BLaER1 (cell line): ENCODE results near the gene OOSP3.
A peak's percentile ranks its signal among the peaks of the same experiment; 100 is the strongest.

Source experiments
- H3K27ac ChIP-seq: shearing (Covaris generic); formaldehyde crosslinking; 2 replicates; pipeline ENCODE4 v1.8.1; 2022
- H3K27me3 ChIP-seq: shearing (Covaris generic); formaldehyde crosslinking; 2 replicates; pipeline ENCODE4 v1.8.1; 2022
- H3K36me3 ChIP-seq: shearing (Covaris generic); formaldehyde crosslinking; 2 replicates; pipeline ENCODE4 v1.8.1; 2022
- H3K4me1 ChIP-seq: shearing (Covaris generic); formaldehyde crosslinking; 2 replicates; pipeline ENCODE4 v1.8.1; 2022
- H3K4me2 ChIP-seq: shearing (Covaris generic); formaldehyde crosslinking; 2 replicates; pipeline ENCODE4 v1.8.1; 2022
- H3K4me3 ChIP-seq: shearing (Covaris generic); formaldehyde crosslinking; 2 replicates; pipeline ENCODE4 v1.8.1; 2022
- H3K9ac ChIP-seq: shearing (Covaris generic); formaldehyde crosslinking; 2 replicates; pipeline ENCODE4 v1.8.1; 2022
- H3K9me3 ChIP-seq: shearing (Covaris generic); formaldehyde crosslinking; 2 replicates; pipeline ENCODE4 v1.8.1; 2022
- H4K20me1 ChIP-seq: shearing (Covaris generic); formaldehyde crosslinking; 2 replicates; pipeline ENCODE4 v1.8.1; 2022
- Cebpa-rat ChIP-seq: shearing (Covaris generic); IDR thresholded peaks from 2 replicates; pipeline ENCODE4 v1.8.1; 2022

The OOSP3 gene

DNA sequence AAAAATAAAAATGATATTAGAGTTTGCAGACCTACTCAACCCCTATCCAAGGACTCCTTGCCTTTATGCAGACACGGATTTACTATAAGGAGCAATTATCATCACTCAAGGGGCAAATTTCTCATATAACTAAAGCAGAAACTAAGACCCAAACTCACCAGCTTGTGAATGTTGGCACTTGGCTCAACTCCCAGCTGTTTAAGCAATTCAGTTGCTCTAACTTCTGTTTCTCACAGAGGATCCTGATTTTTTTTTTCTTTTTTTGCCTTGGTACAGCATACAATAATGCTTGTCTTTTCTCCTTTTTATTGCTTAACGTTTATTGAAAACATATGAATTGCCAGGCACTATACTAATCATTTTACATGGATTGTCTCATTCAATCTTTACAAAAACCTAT, 23.7 kb upstream of the OOSP3 start:
- no peak for TF ChIP-seq Cebpa-rat
- no peak overlapping the region for H3K27ac ChIP-seq
- no peaks in the 10 kb centered on the region for H3K9me3 ChIP-seq
- no peak overlapping the region for H3K9ac ChIP-seq
- no peaks in the 10 kb centered on the region for H4K20me1 ChIP-seq
- H3K4me2 ChIP-seq, result no peak overlapping the region
- no peaks in the 10 kb centered on the region for H3K27me3 ChIP-seq
- no peaks in the 10 kb centered on the region for H3K4me1 ChIP-seq
- no peaks in the 10 kb centered on the region for H3K36me3 ChIP-seq
- H3K4me3 ChIP-seq, result no peak overlapping the region

DNA sequence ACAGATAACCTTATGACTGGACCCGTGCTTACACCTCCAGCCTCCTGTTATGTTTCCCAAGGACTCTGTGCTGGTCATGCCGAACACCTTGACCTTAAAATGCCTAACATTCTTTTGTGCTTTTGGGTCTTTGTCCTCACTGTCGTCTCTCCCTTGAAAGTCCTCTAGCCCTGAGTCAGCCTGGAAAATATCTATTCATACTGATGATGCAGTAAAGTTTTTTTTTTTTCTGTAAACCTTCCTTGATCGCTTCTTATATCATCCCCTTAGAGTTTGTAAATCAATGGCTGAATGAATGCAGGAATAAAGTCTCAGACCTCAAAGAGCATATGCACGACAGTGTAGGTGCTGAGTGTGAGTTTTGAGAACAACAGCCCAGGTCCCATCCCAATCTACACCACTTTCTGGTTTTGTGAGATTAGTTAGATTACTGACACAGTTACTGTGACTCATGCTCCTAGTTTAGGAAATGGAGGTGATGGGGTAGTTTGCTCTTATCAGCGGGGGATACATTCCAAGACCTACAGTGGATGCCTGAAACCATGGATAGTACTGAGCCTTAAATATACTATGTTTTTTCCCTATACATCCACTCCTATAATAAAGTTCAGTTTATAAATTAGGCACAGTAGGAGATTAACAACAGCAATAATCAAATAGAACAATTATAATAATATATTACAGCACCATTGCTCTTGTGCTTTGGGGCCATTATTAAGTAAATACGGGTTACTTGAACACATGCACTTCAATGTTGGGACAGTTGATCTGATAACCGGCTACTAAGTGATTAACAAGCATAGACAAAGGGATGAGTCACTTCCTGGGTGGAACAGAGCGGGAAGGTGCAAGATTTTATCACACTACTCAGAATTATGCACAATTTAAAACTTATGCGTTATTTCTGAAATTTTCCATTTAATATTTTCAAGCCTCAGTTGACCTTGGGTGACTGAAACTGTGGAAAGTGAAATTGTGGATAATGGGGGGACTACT, 20.8 kb upstream of the OOSP3 start:
- Histone ChIP-seq H3K4me1 (no peaks in the 10 kb centered on the region), H3K27ac (no peak overlapping the region), H3K27me3 (no peaks in the 10 kb centered on the region), H3K9me3 (no peaks in the 10 kb centered on the region), H3K36me3 (no peaks in the 10 kb centered on the region), H3K4me2 (no peak overlapping the region), H3K4me3 (no peak overlapping the region), H4K20me1 (no peaks in the 10 kb centered on the region), H3K9ac (no peak overlapping the region)
- no peak for TF ChIP-seq Cebpa-rat

DNA sequence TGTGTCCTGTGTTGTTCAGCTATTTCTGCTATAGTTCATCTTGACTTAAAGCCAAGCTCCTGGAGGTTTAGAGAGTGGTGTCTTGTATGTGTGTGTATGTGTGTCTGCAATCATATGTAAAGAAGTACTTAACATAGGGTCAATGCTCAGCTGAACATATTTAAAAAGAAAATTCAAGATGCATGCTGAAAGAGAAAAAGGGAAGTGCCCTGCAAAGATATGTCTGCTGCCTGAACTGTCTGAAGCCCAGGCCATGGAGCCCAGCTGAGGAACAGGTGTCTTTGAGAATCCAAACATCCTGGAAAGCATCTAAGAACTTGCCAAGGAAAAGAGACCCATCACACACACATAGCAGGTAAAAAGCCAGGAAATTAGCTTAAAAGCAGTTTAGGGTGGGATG, 18.9 kb upstream of the OOSP3 start:
- no peak overlapping the region for H3K9ac ChIP-seq
- H3K4me2 ChIP-seq, result no peak overlapping the region

DNA sequence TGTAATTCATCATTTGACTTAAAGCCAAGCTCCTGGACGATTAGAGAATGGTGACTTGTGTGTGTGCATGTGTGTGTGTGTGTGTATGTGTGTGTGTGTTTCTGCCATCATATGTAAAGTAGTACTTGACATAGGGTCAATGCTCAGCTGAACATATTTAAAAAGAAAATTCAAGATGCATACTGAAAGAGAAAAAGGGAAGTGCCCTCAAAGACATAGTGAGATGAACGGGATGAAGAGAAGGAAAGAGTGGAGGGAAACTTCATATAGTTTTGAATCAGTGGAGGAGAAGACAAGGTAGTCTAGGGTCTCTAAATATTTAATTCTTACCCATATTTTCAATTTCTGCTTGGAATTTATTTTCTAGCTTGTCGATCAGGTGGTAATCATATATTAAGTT, 16.3 kb upstream of the OOSP3 start:
- Histone ChIP-seq H3K4me2 (no peak overlapping the region), H3K27ac (no peak overlapping the region), H3K9ac (no peak overlapping the region), H3K4me3 (no peak overlapping the region), H3K27me3 (no peaks in the 10 kb centered on the region), H3K36me3 (no peaks in the 10 kb centered on the region), H3K4me1 (no peaks in the 10 kb centered on the region), H3K9me3 (no peaks in the 10 kb centered on the region), H4K20me1 (no peaks in the 10 kb centered on the region)
- no peak for TF ChIP-seq Cebpa-rat

More for the DNA sequence above, 18.9 kb upstream of the OOSP3 start:
- no peak for TF ChIP-seq Cebpa-rat
- Histone ChIP-seq H3K27ac (no peak overlapping the region), H3K4me1 (no peaks in the 10 kb centered on the region), H4K20me1 (no peaks in the 10 kb centered on the region), H3K27me3 (no peaks in the 10 kb centered on the region), H3K36me3 (no peaks in the 10 kb centered on the region), H3K4me3 (no peak overlapping the region), H3K9me3 (no peaks in the 10 kb centered on the region)

DNA sequence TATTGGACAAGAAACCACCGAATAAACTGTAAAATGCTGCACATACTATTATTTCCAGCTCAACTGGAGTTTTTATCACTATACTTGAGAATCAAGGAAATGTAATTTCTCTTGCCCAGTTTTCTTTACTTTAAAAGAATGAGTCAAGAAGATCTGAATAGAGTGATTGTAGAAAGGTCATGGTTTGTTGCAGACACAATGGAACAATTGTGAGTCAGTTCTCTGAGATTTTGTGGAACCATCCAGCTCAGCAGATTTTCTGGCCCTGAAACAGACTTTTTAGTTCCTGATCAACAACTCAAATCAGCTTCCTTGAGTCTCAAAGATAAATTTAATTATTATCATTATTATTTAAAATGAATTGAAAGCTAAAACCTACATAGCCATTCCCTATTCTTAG, 13.6 kb upstream of the OOSP3 start:
- no peak overlapping the region for H3K27ac ChIP-seq
- no peaks in the 10 kb centered on the region for H3K27me3 ChIP-seq
- no peak for TF ChIP-seq Cebpa-rat

DNA sequence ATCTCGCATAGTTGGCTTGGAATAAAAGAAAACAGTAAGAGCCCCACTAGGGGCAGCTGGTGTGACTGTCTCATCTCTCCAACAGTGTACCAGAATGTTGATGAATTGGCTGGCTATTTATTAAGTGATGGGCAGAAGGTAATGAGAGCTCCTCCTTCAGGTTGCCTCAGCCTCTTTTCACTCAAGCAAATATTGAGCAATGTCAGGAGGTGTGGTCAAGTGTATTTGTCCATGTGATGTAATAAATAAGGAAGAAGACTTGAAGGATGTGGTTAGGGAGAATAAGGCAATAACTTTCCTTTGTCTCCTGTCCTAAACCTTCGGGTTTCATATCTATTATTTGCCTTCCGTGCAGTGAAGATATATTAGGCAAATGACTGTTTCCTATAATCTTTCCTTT, 12.2 kb upstream of the OOSP3 start, which contains the start of gene TCN1:
TSS of gene TCN1 (minus strand) at position 91 of the 400 bp plus-strand sequence. CDS start at position 74, 17 bp downstream.
- Histone ChIP-seq H3K9ac (no peak within 1 kb of the TSS), H3K4me3 (no peak within 1 kb of the TSS), H3K36me3 (no peaks in the 10 kb centered on the region), H3K27me3 (no peaks in the 10 kb centered on the region), H3K4me1 (no peaks in the 10 kb centered on the region), H3K27ac (no peak within 1 kb of the TSS), H3K9me3 (no peaks in the 10 kb centered on the region), H4K20me1 (no peaks in the 10 kb centered on the region), H3K4me2 (no peak within 1 kb of the TSS)
- TF ChIP-seq Cebpa-rat, result peak; percentile 12; the same call in 1 of the 2 replicates

More for the DNA sequence above, 13.6 kb upstream of the OOSP3 start:
- no peaks in the 10 kb centered on the region for H4K20me1 ChIP-seq
- no peaks in the 10 kb centered on the region for H3K4me1 ChIP-seq
- H3K9me3 ChIP-seq, result no peaks in the 10 kb centered on the region
- no peaks in the 10 kb centered on the region for H3K36me3 ChIP-seq
- H3K4me2 ChIP-seq, result no peak overlapping the region
- no peak overlapping the region for H3K9ac ChIP-seq
- no peak overlapping the region for H3K4me3 ChIP-seq

DNA sequence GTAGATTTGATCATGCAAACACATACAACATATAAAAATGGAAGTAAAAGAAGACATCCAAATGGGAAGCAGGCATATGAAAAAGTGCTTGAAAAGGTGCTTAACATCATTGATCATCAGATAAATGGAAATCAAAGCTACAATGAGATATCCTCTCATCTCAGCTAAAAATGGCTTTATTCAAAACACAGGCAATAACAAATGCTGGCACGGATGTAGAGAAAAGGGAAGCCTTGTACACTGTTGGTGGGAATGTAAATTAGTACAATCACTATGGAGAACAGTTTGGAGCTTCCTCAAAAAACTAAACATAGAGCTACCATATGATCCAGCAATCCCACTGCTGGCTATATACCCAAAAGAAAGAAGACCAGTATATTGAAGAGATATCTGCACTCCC, 11.7 kb upstream of the OOSP3 start:
- Histone ChIP-seq H3K9me3 (no peaks in the 10 kb centered on the region), H3K9ac (no peak overlapping the region), H4K20me1 (no peaks in the 10 kb centered on the region), H3K27me3 (no peaks in the 10 kb centered on the region), H3K4me1 (no peaks in the 10 kb centered on the region), H3K4me3 (no peak overlapping the region), H3K27ac (no peak overlapping the region), H3K36me3 (no peaks in the 10 kb centered on the region), H3K4me2 (no peak overlapping the region)
- TF ChIP-seq Cebpa-rat, result no peak

DNA sequence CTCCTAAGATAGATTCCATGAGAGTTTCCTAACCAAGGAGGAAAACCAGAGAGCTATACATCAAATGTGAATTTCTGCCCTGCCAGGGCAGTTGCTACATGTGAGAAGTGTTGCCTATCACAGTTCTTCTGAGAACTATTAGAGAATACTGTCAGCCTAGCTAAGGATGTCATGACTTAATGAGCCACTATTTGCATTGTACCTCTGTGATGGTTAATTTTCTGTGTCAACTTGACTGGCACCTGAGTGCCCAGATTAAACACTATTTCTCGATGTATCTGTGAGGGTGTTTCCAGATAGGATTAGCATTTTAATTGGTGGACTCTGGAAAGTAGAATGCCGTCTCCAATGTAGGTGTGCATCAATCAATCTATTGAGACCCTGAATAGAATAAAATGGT, 10.6 kb upstream of the OOSP3 start:
- H3K27me3 ChIP-seq, result no peaks in the 10 kb centered on the region
- no peaks in the 10 kb centered on the region for H3K4me1 ChIP-seq
- no peaks in the 10 kb centered on the region for H3K36me3 ChIP-seq
- H3K9me3 ChIP-seq, result no peaks in the 10 kb centered on the region
- H3K27ac ChIP-seq, result no peak overlapping the region
- H3K4me2 ChIP-seq, result no peak overlapping the region
- no peak overlapping the region for H3K9ac ChIP-seq
- TF ChIP-seq Cebpa-rat, result no peak
- no peak overlapping the region for H3K4me3 ChIP-seq
- H4K20me1 ChIP-seq, result no peaks in the 10 kb centered on the region

DNA sequence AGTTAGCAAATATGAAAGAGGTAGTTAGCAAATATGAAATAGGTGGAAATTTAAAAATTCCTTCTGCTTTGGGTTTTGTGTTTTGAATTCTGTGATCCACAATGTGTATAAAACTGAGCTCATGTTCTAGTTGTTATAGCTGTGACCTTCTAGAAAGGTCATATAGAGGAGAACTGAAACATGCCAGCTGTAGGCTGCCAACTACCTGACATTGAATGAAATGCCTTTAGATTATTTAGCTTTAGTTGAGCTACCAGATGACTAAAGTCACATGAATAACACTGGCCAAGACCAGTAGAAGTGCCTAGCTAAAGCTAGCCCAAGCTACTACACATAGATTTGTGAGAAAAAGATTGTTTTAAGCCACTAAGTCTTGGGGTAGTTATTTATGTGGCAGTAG, 6.5 kb upstream of the OOSP3 start:
- H3K9me3 ChIP-seq, result no peaks in the 10 kb centered on the region
- no peak for TF ChIP-seq Cebpa-rat
- no peaks in the 10 kb centered on the region for H4K20me1 ChIP-seq
- H3K9ac ChIP-seq, result no peak overlapping the region
- no peak overlapping the region for H3K4me3 ChIP-seq
- no peak overlapping the region for H3K4me2 ChIP-seq
- H3K4me1 ChIP-seq, result no peaks in the 10 kb centered on the region
- H3K36me3 ChIP-seq, result no peaks in the 10 kb centered on the region
- no peak overlapping the region for H3K27ac ChIP-seq
- no peaks in the 10 kb centered on the region for H3K27me3 ChIP-seq

DNA sequence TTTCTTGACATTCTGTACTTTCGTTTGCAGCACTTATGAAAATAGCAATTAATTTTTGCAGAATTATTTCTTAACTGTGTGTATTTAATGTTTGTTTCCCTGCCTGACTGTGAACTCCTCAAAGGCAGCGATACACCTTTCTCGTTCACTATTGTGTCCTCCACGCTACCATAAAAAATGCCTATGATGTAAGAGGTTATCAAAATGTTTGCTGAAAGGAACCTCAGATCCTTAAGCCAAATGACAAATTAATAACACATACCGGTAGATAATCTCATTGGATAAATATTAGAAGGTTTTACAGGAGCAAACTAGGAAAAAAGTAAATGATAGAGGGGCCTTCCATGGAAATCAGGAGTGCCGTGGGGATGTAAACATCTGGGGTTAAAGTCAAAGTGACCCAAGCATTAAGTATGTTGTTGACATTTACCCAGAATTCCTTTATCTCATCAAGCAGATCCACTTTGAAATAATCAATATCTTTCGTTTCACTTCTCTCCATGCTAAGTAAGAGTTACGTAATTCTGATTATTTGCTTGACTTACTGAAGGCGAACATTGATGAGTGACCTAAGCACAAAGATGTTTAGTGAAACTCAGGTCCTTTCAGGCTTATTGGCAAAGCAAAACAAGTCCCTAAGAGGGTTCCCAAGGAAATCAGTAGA, 2.6 kb upstream of the OOSP3 start:
- Histone ChIP-seq H3K27ac (no peak overlapping the region), H3K4me3 (no peak overlapping the region), H3K36me3 (no peaks in the 10 kb centered on the region), H3K9ac (no peak overlapping the region), H4K20me1 (no peaks in the 10 kb centered on the region), H3K9me3 (no peaks in the 10 kb centered on the region), H3K4me1 (no peaks in the 10 kb centered on the region), H3K4me2 (no peak overlapping the region), H3K27me3 (no peaks in the 10 kb centered on the region)
- no peak for TF ChIP-seq Cebpa-rat
